HepG2 (cell line): Measurements from ENCODE around the gene PEX3. TPM values are rescaled to one million over a fixed set of nuclear protein-coding genes. Genes with fewer than 3 reads are reported as not detected.

Source experiments
- ATAC-seq: fragments of 200-7000 bp; cut with Tn5 transposase; 3 replicates; pipeline ENCODE4 v1.9.1; 2020; ENCODE audit warnings: mild to moderate bottlenecking, moderate library complexity
- BruUV-seq: library from RNA; stranded (reverse); fragments of 400-500 nt; replicated peaks from 2 replicates; lab custom pipeline; 2021; lab: Mats Ljungman, UMichigan
- CTCF ChIA-PET: fragments of 300-600 bp; formaldehyde crosslinking; extraction: SDS; loops from one replicate; lab custom pipeline; 2021; ENCODE audit warnings: low total read pairs, inconsistent platforms, low intra/inter-chr PET ratio; lab: Yijun Ruan, JAX
- POLR2A ChIA-PET: fragments of 350-600 bp; sonication (Branson Sonifier 250); formaldehyde crosslinking; loops from one replicate; lab custom pipeline; 2020; ENCODE audit warnings: antibody characterized with exemption, inconsistent platforms; lab: Yijun Ruan, JAX
- DNase-seq: peaks from one replicate; pipeline ENCODE4 v3.0.0-alpha.2; 2015; ENCODE audit warnings: low spot score
- FAIRE-seq: peaks from 3 replicates; lab custom pipeline; 2011; peaks lifted over from hg19 to GRCh38; lab: Jason Lieb, UNC
- H2AFZ ChIP-seq: one replicate; pipeline ENCODE4 v1.6.1; 2011; ENCODE audit warnings: low read length, inconsistent platforms
- H3K27ac ChIP-seq: fragments of 300-600 bp; 3 replicates; pipeline ENCODE4 v1.8.0; 2011; ENCODE audit warnings: mixed run types, mild to moderate bottlenecking, mixed read lengths, low read length, inconsistent platforms; ENCODE audit not compliant: insufficient read depth; ENCODE audit errors: extremely low read length
- H3K27me3 ChIP-seq, 2 experiments: fragments of 200-600 bp in 1 of 2; 2 replicates in 1 of 2; 3 replicates in 1 of 2; pipeline versions ENCODE4 v1.6.0 to v1.8.0; 2011; ENCODE audit warnings: low read length in 2 of 2, mild to moderate bottlenecking in 2 of 2, moderate library complexity in 2 of 2, inconsistent platforms in 1 of 2; ENCODE audit not compliant: insufficient read depth in 2 of 2, control insufficient read depth in 1 of 2
- H3K36me3 ChIP-seq, 2 experiments: fragments of 200-600 bp in 1 of 2; replicated peaks in 1 of 2; 2 replicates in 1 of 2; 3 replicates in 1 of 2; pipeline versions ENCODE4 v1.5.1 to v1.8.0; 2011; ENCODE audit warnings: low read length in 2 of 2, inconsistent platforms in 1 of 2; ENCODE audit not compliant: insufficient read depth in 2 of 2, control insufficient read depth in 1 of 2
- H3K4me1 ChIP-seq: 2 replicates; pipeline ENCODE4 v1.5.1; 2012; ENCODE audit warnings: low read length, inconsistent platforms; ENCODE audit not compliant: insufficient read depth
- H3K4me2 ChIP-seq: 2 replicates; pipeline ENCODE4 v1.6.0; 2011; ENCODE audit warnings: low read depth, low read length, inconsistent platforms
- H3K4me3 ChIP-seq, 3 experiments: fragments of 200-600 bp in 1 of 3; sonication (generic), shearing (Covaris generic) in 1 of 3; replicated peaks in 1 of 3; 2 replicates each; pipeline ENCODE4 v1.5.1; 2011 to 2016; ENCODE audit warnings: low read length in 3 of 3, inconsistent platforms in 2 of 3, low read depth in 2 of 3, mild to moderate bottlenecking in 2 of 3, control low read depth in 1 of 3, mixed read lengths in 1 of 3; ENCODE audit not compliant: insufficient read depth in 1 of 3
- H3K79me2 ChIP-seq: one replicate; pipeline ENCODE4 v1.6.1; 2011; ENCODE audit warnings: low read length, inconsistent platforms; ENCODE audit not compliant: insufficient read depth
- H3K9ac ChIP-seq: 2 replicates; pipeline ENCODE4 v1.6.0; 2011; ENCODE audit warnings: mild to moderate bottlenecking, low read depth, low read length, inconsistent platforms; ENCODE audit not compliant: insufficient read depth
- H3K9me3 ChIP-seq: 2 replicates; pipeline ENCODE4 v1.5.1; 2012; ENCODE audit warnings: mild to moderate bottlenecking, low read length
- H4K20me1 ChIP-seq: 2 replicates; pipeline ENCODE4 v1.6.0; 2011; ENCODE audit warnings: inconsistent platforms, mild to moderate bottlenecking, low read length, moderate library complexity; ENCODE audit not compliant: insufficient read depth
- ARNTL ChIP-seq: sonication (generic); formaldehyde crosslinking; IDR thresholded peaks from 2 replicates; pipeline ENCODE4 v1.4.0; 2020; ENCODE audit warnings: mild to moderate bottlenecking, missing genetic modification reagents
- ELF3 ChIP-seq: IDR thresholded peaks from 2 replicates; pipeline ENCODE4 v1.6.1; 2016; ENCODE audit warnings: missing genetic modification reagents, missing compliant biosample characterization
- NFAT5 ChIP-seq: sonication (generic); formaldehyde crosslinking; IDR thresholded peaks from 2 replicates; pipeline ENCODE4 v1.4.0; 2020; ENCODE audit warnings: missing genetic modification reagents
- PLRG1 ChIP-seq: fragments of 450-650 bp; conservative IDR thresholded peaks from 2 replicates; pipeline ENCODE4 v1.6.1; 2016
- WIZ ChIP-seq: sonication (generic); formaldehyde crosslinking; IDR thresholded peaks from 2 replicates; pipeline ENCODE4 v1.5.1; 2020; ENCODE audit warnings: mild to moderate bottlenecking, missing genetic modification reagents
- ZNF713 ChIP-seq: sonication (generic); formaldehyde crosslinking; IDR thresholded peaks from 2 replicates; pipeline ENCODE4 v1.4.0; 2020; ENCODE audit warnings: mild to moderate bottlenecking, missing genetic modification reagents
- WGBS: methylation state at CpG from one replicate; pipeline ENCODE4 v1.1.6; 2017; ENCODE audit warnings: low lambda C conversion rate; 5-methylcytosine and 5-hydroxymethylcytosine counted together
- in situ Hi-C: cut with HindIII; loops from 2 replicates; pipeline ENCODE4 v1.10.0; 2017; ENCODE audit warnings: low pct_unique_long_range_greater_than_20kb; ENCODE audit not compliant: extremely low pct_ligation_motif_present
- intact Hi-C: fragments of 100-400 bp; cut with micrococcal nuclease; formaldehyde crosslinking; loops from one replicate; pipeline ENCODE4 v1.10.0; 2022; ENCODE audit not compliant: unreplicated experiment
- polyA plus RNA-seq, 8 experiments: library from polyadenylated mRNA; depleted of rRNA in 3 of 8; stranded (reverse) in 7 of 8; unstranded in 1 of 8; fragments of >200 nt; fragmentation: Illumina TruSeq in 4 of 8; extraction: Trizol in 4 of 8; gene quantifications; 2 replicates each; pipeline versions ENCODE4 v1.2.1 to v1.2.3, GENCODE V29; 2011 to 2016; ENCODE audit warnings: low read depth in 4 of 8, missing spikeins in 1 of 8, mixed read lengths in 1 of 8; ENCODE audit not compliant: insufficient read depth in 1 of 8
- total RNA-seq, 5 experiments: library from RNA; depleted of rRNA; stranded (reverse); fragments of >200 nt; fragmentation: Illumina TruSeq; extraction: Trizol; gene quantifications; 2 replicates each; pipeline ENCODE4 v1.2.3, GENCODE V29; 2016; ENCODE audit warnings: low read depth in 1 of 5
- TF ChIP-seq, protein P1 (sequence below): sonication (generic); formaldehyde crosslinking; IDR thresholded peaks from 2 replicates; pipeline ENCODE4 v1.8.0; 2022; ENCODE audit warnings: low read depth, missing genetic modification reagents

Gene PEX3
- total and polyA plus RNA-seq, 2 of the 13 experiments (the other 11 are each of a cell fraction or from before 2014, with no cell fraction given), result 30.9 to 40.8 TPM

GRCh38 chr6:143515766-143516355 lies 65.3 kb downstream of the PEX3 start:
- Histone ChIP-seq H3K79me2 (peaks cover 5% of the 10 kb centered on the region), H3K36me3 (no peaks in the 10 kb centered on the region), H2AFZ (no peak overlapping the region), H3K4me3 (no peak overlapping the region), H3K4me2 (no peak overlapping the region), H3K4me1 (peaks cover 10% of the 10 kb centered on the region), H3K27me3 (peaks cover 2 to 20% of the 10 kb centered on the region in 2 experiments; a peak in 3 of 5 replicates)
- WGBS, result 60% methylated on average over 6 of the region's 7 CpGs
- DNase-seq, result no peak
- POLR2A ChIA-PET, result no interaction called here
- intact Hi-C loops (no loop called here), in situ Hi-C loops (no loop called here)
- TF ChIP-seq ZNF713 (CRISPR knock-in tag) (no peak), ELF3 (CRISPR knock-in tag) (no peak), WIZ (CRISPR knock-in tag) (no peak)
- TF ChIP-seq, protein P1, sequence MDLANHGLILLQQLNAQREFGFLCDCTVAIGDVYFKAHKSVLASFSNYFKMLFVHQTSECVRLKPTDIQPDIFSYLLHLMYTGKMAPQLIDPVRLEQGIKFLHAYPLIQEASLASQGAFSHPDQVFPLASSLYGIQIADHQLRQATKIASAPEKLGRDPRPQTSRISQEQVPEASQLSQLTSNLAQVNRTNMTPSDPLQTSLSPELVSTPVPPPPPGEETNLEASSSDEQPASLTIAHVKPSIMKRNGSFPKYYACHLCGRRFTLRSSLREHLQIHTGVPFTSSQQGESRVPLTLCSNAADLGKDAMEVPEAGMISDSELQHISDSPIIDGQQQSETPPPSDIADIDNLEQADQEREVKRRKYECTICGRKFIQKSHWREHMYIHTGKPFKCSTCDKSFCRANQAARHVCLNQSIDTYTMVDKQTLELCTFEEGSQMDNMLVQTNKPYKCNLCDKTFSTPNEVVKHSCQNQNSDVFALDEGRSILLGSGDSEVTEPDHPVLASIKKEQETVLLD, result no peak
- TF ChIP-seq, all 625 proteins: peak for 0
- Histone ChIP-seq H3K9ac (no peak overlapping the region), H4K20me1 (no peaks in the 10 kb centered on the region), H3K9me3 (no peaks in the 10 kb centered on the region), H3K27ac (no peak overlapping the region)
- ATAC-seq (no peak), FAIRE-seq (no peak)
- CTCF ChIA-PET, result no interaction called here
- no TSS peak for BruUV-seq

DNA sequence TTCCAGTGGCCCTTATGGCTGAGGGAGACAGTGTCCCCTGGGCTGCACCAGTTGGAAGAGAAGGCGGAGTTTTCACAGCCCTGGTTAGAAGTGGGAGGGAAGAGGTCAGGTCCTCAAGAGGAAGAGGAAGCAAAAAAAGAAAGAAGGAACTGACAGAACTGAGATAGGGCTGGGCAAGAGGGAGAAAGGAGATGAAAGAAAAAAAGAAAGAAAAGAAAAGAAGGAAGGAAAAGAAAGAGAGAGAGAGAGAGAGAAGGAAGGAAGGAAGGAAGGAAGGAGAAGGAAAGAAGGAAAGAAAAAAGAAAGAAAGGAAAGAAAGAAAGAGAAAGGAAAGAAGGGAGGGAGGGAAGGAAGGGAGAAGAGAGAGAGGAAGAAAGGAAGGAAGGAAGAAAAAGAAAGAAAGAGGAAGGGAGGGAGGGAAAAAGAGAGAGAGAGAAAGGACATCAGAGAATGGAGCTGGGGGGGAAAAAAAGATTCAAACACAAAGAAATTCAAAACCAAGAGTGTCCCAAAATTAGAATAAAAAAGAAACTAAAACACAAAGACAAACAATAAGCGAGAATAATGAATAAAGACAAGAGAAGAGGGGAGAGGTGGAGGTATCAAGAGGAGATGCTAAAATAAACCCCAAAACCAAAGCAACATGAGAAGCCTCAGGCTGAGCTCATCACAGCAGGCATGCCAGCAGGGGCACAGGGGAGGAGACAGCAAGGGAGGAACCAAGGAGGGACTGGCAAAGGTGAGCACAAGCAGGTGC lies 66.3 kb downstream of the PEX3 start:
- H4K20me1 ChIP-seq, result no peaks in the 10 kb centered on the region
- WGBS, result 39% methylated on average over 2 of the region's 2 CpGs
- no peak overlapping the region for H3K9ac ChIP-seq
- ChIA-PET CTCF (no interaction called here), POLR2A (no interaction called here)
- H3K4me3 ChIP-seq, result no peak overlapping the region
- no peak overlapping the region for H3K4me2 ChIP-seq
- peaks cover 2 to 20% of the 10 kb centered on the region in 2 experiments; a peak in 3 of 5 replicates for H3K27me3 ChIP-seq
- H3K36me3 ChIP-seq, result no peaks in the 10 kb centered on the region
- no TSS peak for BruUV-seq
- H2AFZ ChIP-seq, result no peak overlapping the region
- in situ Hi-C loops, result no loop called here
- FAIRE-seq (no peak), ATAC-seq (no peak), DNase-seq (no peak)
- peaks cover 11% of the 10 kb centered on the region for H3K4me1 ChIP-seq
- intact Hi-C loops, result no loop called here
- H3K27ac ChIP-seq, result no peak overlapping the region
- no peaks in the 10 kb centered on the region for H3K9me3 ChIP-seq
- no peaks in the 10 kb centered on the region for H3K79me2 ChIP-seq
- TF ChIP-seq ARNTL (CRISPR knock-in tag) (no peak), PLRG1 (0 out of 2 replicates have a peak, but pooled peaks have one; percentile 44), NFAT5 (CRISPR knock-in tag) (no peak)
